HUES48 (cell line): ENCODE results near the gene FOXN1.

ENCODE experiments used
- H3K27ac ChIP-seq: one replicate; pipeline ENCODE4 v1.7.0; 2013; ENCODE audit warnings: low read depth, low read length, inconsistent platforms
- H3K27me3 ChIP-seq: 2 replicates; pipeline ENCODE4 v1.6.1; 2013; ENCODE audit warnings: mild to moderate bottlenecking, low read length; ENCODE audit not compliant: control insufficient read depth, insufficient read depth
- H3K36me3 ChIP-seq: 2 replicates; pipeline ENCODE4 v1.6.1; 2013; ENCODE audit warnings: low read length; ENCODE audit not compliant: control insufficient read depth, insufficient read depth
- H3K4me1 ChIP-seq: 2 replicates; pipeline ENCODE4 v1.6.1; 2013; ENCODE audit warnings: mild to moderate bottlenecking, low read length; ENCODE audit not compliant: control insufficient read depth, insufficient read depth
- H3K4me3 ChIP-seq: 2 replicates; pipeline ENCODE4 v1.5.1; 2013; ENCODE audit warnings: mild to moderate bottlenecking, low read depth, low read length
- H3K9ac ChIP-seq: 2 replicates; pipeline ENCODE4 v1.6.1; 2013; ENCODE audit warnings: mild to moderate bottlenecking, low read depth, low read length, moderate library complexity
- H3K9me3 ChIP-seq: 2 replicates; pipeline ENCODE4 v1.6.1; 2013; ENCODE audit warnings: low read length; ENCODE audit not compliant: control insufficient read depth, insufficient read depth

Gene FOXN1

GRCh38 chr17:28549236-28550132 lies 43.3 kb downstream of the FOXN1 start:
- peaks cover 12% of the 10 kb centered on the region for H3K4me1 ChIP-seq
- no peaks in the 10 kb centered on the region for H3K27me3 ChIP-seq
- no peak overlapping the region for H3K4me3 ChIP-seq
- H3K9me3 ChIP-seq: no peaks in the 10 kb centered on the region
- H3K27ac ChIP-seq: no peak overlapping the region
- H3K9ac ChIP-seq: no peak overlapping the region
- peaks cover 26% of the 10 kb centered on the region for H3K36me3 ChIP-seq

- Histone ChIP-seq H3K27ac (no peak overlapping the region), H3K9me3 (no peaks in the 10 kb centered on the region), H3K4me3 (no peak overlapping the region), H3K9ac (no peak overlapping the region), H3K4me1 (peaks cover 10% of the 10 kb centered on the region), H3K36me3 (peaks cover 38% of the 10 kb centered on the region), H3K27me3 (no peaks in the 10 kb centered on the region)
Measured at GRCh38 chr17:28550858-28551257, 44.7 kb downstream of the FOXN1 start.

- Histone ChIP-seq H3K9ac (peak overlapping the region; percentile 11; the same call in 1 of the 2 replicates), H3K4me3 (peak overlapping the region; percentile 76), H3K4me1 (peaks cover 10% of the 10 kb centered on the region), H3K27me3 (no peaks in the 10 kb centered on the region), H3K9me3 (no peaks in the 10 kb centered on the region), H3K27ac (no peak overlapping the region), H3K36me3 (peaks cover 41% of the 10 kb centered on the region)
Measured at GRCh38 chr17:28551421-28552175, 45.5 kb downstream of the FOXN1 start.

GRCh38 chr17:28552176-28552999 lies 46.2 kb downstream of the FOXN1 start, which contains the start of gene UNC119:
Gene UNC119 (minus strand): TSS chr17:28552624. CDS start chr17:28552557, 67 bp downstream.
- peak within 1 kb of the TSS; percentile 69 for H3K9ac ChIP-seq
- peaks cover 41% of the 10 kb centered on the region for H3K36me3 ChIP-seq
- H3K4me3 ChIP-seq: peak within 1 kb of the TSS; percentile 76
- H3K27ac ChIP-seq: peak within 1 kb of the TSS; percentile 39
- no peaks in the 10 kb centered on the region for H3K9me3 ChIP-seq
- peaks cover 10% of the 10 kb centered on the region for H3K4me1 ChIP-seq
- H3K27me3 ChIP-seq: no peaks in the 10 kb centered on the region

- Histone ChIP-seq H3K27me3 (no peaks in the 10 kb centered on the region), H3K4me1 (peaks cover 7% of the 10 kb centered on the region), H3K27ac (no peak overlapping the region), H3K9me3 (no peaks in the 10 kb centered on the region), H3K36me3 (peaks cover 47% of the 10 kb centered on the region), H3K9ac (no peak overlapping the region), H3K4me3 (peak overlapping the region; percentile 45)
Measured at GRCh38 chr17:28553000-28553505, 46.9 kb downstream of the FOXN1 start.

GRCh38 chr17:28554565-28554964 lies 48.4 kb downstream of the FOXN1 start:
- Histone ChIP-seq H3K27ac (no peak overlapping the region), H3K36me3 (peaks cover 58% of the 10 kb centered on the region), H3K9me3 (no peaks in the 10 kb centered on the region), H3K4me1 (peaks cover 7% of the 10 kb centered on the region), H3K9ac (no peak overlapping the region), H3K27me3 (no peaks in the 10 kb centered on the region), H3K4me3 (no peak overlapping the region)

- no peaks in the 10 kb centered on the region for H3K27me3 ChIP-seq
- H3K9ac ChIP-seq: no peak overlapping the region
- no peak overlapping the region for H3K4me3 ChIP-seq
- H3K36me3 ChIP-seq: peaks cover 62% of the 10 kb centered on the region
- H3K4me1 ChIP-seq: peaks cover 7% of the 10 kb centered on the region
- no peak overlapping the region for H3K27ac ChIP-seq
- no peaks in the 10 kb centered on the region for H3K9me3 ChIP-seq
Measured at GRCh38 chr17:28555022-28555421, 48.9 kb downstream of the FOXN1 start.

GRCh38 chr17:28563475-28563874 lies 57.3 kb downstream of the FOXN1 start:
- peaks cover 48% of the 10 kb centered on the region for H3K36me3 ChIP-seq
- H3K27me3 ChIP-seq: no peaks in the 10 kb centered on the region
- H3K27ac ChIP-seq: no peak overlapping the region
- no peaks in the 10 kb centered on the region for H3K9me3 ChIP-seq
- no peak overlapping the region for H3K9ac ChIP-seq
- no peaks in the 10 kb centered on the region for H3K4me1 ChIP-seq
- no peak overlapping the region for H3K4me3 ChIP-seq

- Histone ChIP-seq H3K9me3 (no peaks in the 10 kb centered on the region), H3K4me3 (no peak overlapping the region), H3K4me1 (no peaks in the 10 kb centered on the region; the same call in 1 of the 2 replicates), H3K27ac (no peak overlapping the region), H3K9ac (no peak overlapping the region), H3K27me3 (peaks cover 7% of the 10 kb centered on the region; the same call in 1 of the 2 replicates), H3K36me3 (peaks cover 21% of the 10 kb centered on the region)
Measured at GRCh38 chr17:28567604-28568003, 61.5 kb downstream of the FOXN1 start.

GRCh38 chr17:28569446-28569845 lies 63.3 kb downstream of the FOXN1 start:
- no peak overlapping the region for H3K4me3 ChIP-seq
- H3K27ac ChIP-seq: no peak overlapping the region
- H3K9me3 ChIP-seq: no peaks in the 10 kb centered on the region
- no peak overlapping the region for H3K9ac ChIP-seq
- H3K4me1 ChIP-seq: no peaks in the 10 kb centered on the region; the same call in 1 of the 2 replicates
- H3K27me3 ChIP-seq: peaks cover 7% of the 10 kb centered on the region; the same call in 1 of the 2 replicates
- peaks cover 17% of the 10 kb centered on the region for H3K36me3 ChIP-seq
